PC-9 (cell line): Measurements from ENCODE around the gene AOPEP. TPM values are rescaled to one million over a fixed set of nuclear protein-coding genes. Genes with fewer than 3 reads are reported as not detected.

Experiments used
- BruUV-seq: library from RNA; stranded (reverse); fragments of 400-500 nt; replicated peaks from 2 replicates; lab custom pipeline; 2021; lab: Mats Ljungman, UMichigan
- CTCF ChIA-PET: fragments of 300-600 bp; sonication (Branson Sonifier 250); formaldehyde crosslinking; loops from one replicate; lab custom pipeline; 2022; ENCODE audit warnings: antibody characterized with exemption; lab: Charles Lee
- POLR2A ChIA-PET: fragments of 300-600 bp; sonication (Branson Sonifier 250); formaldehyde crosslinking; loops from one replicate; lab custom pipeline; 2022; ENCODE audit warnings: antibody characterized with exemption; ENCODE audit not compliant: unreplicated experiment; lab: Charles Lee
- DNase-seq, 2 experiments: peaks; one replicate each; pipeline versions ENCODE4 v3.0.0 to v3.0.0-alpha.2; 2015 to 2022; ENCODE audit warnings: mixed read lengths in 1 of 2
- H2AFZ ChIP-seq: fragments of 200-600 bp; sonication (generic); 2 replicates; pipeline ENCODE4 v1.8.1; 2017; ENCODE audit warnings: antibody characterized with exemption
- H3F3A ChIP-seq: fragments of 200-600 bp; sonication (generic); 2 replicates; pipeline ENCODE4 v1.8.1; 2017; ENCODE audit warnings: antibody characterized with exemption, mild to moderate bottlenecking, low read depth; ENCODE audit not compliant: insufficient read depth
- H3K27ac ChIP-seq: fragments of 200-600 bp; sonication (generic); 2 replicates; pipeline ENCODE4 v1.6.1; 2016; ENCODE audit warnings: mixed run types
- H3K27me3 ChIP-seq: fragments of 200-600 bp; sonication (generic); 2 replicates; pipeline ENCODE4 v1.6.1; 2016; ENCODE audit warnings: low read depth, mixed run types; ENCODE audit not compliant: insufficient read depth
- H3K36me3 ChIP-seq: fragments of 200-600 bp; sonication (generic); 2 replicates; pipeline ENCODE4 v1.6.1; 2016; ENCODE audit warnings: low read depth, mixed run types
- H3K4me1 ChIP-seq: fragments of 200-600 bp; sonication (generic); replicated peaks from 2 replicates; pipeline ENCODE4 v1.6.1; 2016; ENCODE audit warnings: mixed run types; ENCODE audit not compliant: insufficient read depth
- H3K4me2 ChIP-seq: fragments of 200-600 bp; sonication (generic); 2 replicates; pipeline ENCODE4 v1.6.1; 2017; ENCODE audit warnings: mixed run types
- H3K4me3 ChIP-seq: fragments of 200-600 bp; sonication (generic); 2 replicates; pipeline ENCODE4 v1.6.1; 2016; ENCODE audit warnings: mixed run types
- H3K79me2 ChIP-seq: fragments of 200-600 bp; sonication (generic); 2 replicates; pipeline ENCODE4 v1.6.1; 2017; ENCODE audit warnings: low read depth, mixed run types
- H3K9me2 ChIP-seq: fragments of 200-600 bp; sonication (generic); 2 replicates; pipeline ENCODE4 v1.8.1; 2017; ENCODE audit warnings: mild to moderate bottlenecking; ENCODE audit not compliant: insufficient read depth
- H3K9me3 ChIP-seq: fragments of 200-600 bp; sonication (generic); 2 replicates; pipeline ENCODE4 v1.8.1; 2016; ENCODE audit warnings: low read depth; ENCODE audit not compliant: insufficient read depth
- H4K20me1 ChIP-seq: fragments of 200-600 bp; sonication (generic); 2 replicates; pipeline ENCODE4 v1.8.1; 2017; ENCODE audit not compliant: insufficient read depth
- CTCF ChIP-seq: fragments of 200-600 bp; sonication (generic); conservative IDR thresholded peaks from 2 replicates; pipeline ENCODE4 v1.6.1; 2017; ENCODE audit warnings: mixed run types, antibody characterized with exemption, mild to moderate bottlenecking, moderate library complexity
- EZH2 ChIP-seq: fragments of 200-600 bp; sonication (generic); IDR thresholded peaks from 2 replicates; pipeline ENCODE4 v1.8.0; 2017; ENCODE audit warnings: antibody characterized with exemption, low read depth
- intact Hi-C: fragments of 100-400 bp; cut with micrococcal nuclease; formaldehyde crosslinking; loops from one replicate; pipeline ENCODE4 v1.10.0; 2022; ENCODE audit not compliant: unreplicated experiment
- total RNA-seq: library from RNA; stranded (reverse); gene quantifications from 2 replicates; pipeline ENCODE4 v1.2.3, GENCODE V29; 2021

Gene AOPEP
- total RNA-seq, 1 experiment from 2014 or later = 90.0 TPM

GRCh38 chr9:95096807-95097206 lies 370.3 kb downstream of the AOPEP start:
- no peaks in the 10 kb centered on the region for H3K9me2 ChIP-seq
- H3K4me3 ChIP-seq = no peak overlapping the region
- CTCF ChIA-PET = no interaction called here
- H4K20me1 ChIP-seq = no peaks in the 10 kb centered on the region; the same call in 1 of the 2 replicates
- no peaks in the 10 kb centered on the region for H3K9me3 ChIP-seq
- POLR2A ChIA-PET = no interaction called here
- no peaks in the 10 kb centered on the region; the same call in 1 of the 2 replicates for H3K36me3 ChIP-seq
- DNase-seq = no peak
- TF ChIP-seq CTCF (no peak), EZH2 (no peak)
- H3K4me2 ChIP-seq = no peak overlapping the region
- intact Hi-C loops = no loop called here
- H3K79me2 ChIP-seq = peaks cover 27% of the 10 kb centered on the region; the same call in 1 of the 2 replicates
- peaks cover 23% of the 10 kb centered on the region for H3F3A ChIP-seq
- no peak overlapping the region for H3K27ac ChIP-seq
- peaks cover 19% of the 10 kb centered on the region for H3K4me1 ChIP-seq
- no peaks in the 10 kb centered on the region for H3K27me3 ChIP-seq
- no peak overlapping the region for H2AFZ ChIP-seq
- no TSS peak for BruUV-seq

GRCh38 chr9:95097279-95097678 lies 370.8 kb downstream of the AOPEP start:
- Histone ChIP-seq H3K27me3 (no peaks in the 10 kb centered on the region), H3K4me1 (peaks cover 15% of the 10 kb centered on the region), H3K9me2 (no peaks in the 10 kb centered on the region), H3K79me2 (peaks cover 27% of the 10 kb centered on the region; the same call in 1 of the 2 replicates), H3K4me3 (no peak overlapping the region), H2AFZ (no peak overlapping the region), H3F3A (peaks cover 18% of the 10 kb centered on the region), H3K27ac (no peak overlapping the region), H3K4me2 (no peak overlapping the region), H3K36me3 (no peaks in the 10 kb centered on the region; the same call in 1 of the 2 replicates), H4K20me1 (no peaks in the 10 kb centered on the region; the same call in 1 of the 2 replicates), H3K9me3 (no peaks in the 10 kb centered on the region)
- no peak for TF ChIP-seq EZH2
- no peak for TF ChIP-seq CTCF
- intact Hi-C loops = no loop called here
- ChIA-PET POLR2A (no interaction called here), CTCF (no interaction called here)
- DNase-seq = no peak
- no TSS peak for BruUV-seq

GRCh38 chr9:95098391-95098921 lies 372.0 kb downstream of the AOPEP start:
- CTCF ChIA-PET = no interaction called here
- POLR2A ChIA-PET = no interaction called here
- BruUV-seq = no TSS peak

More at GRCh38 chr9:95098391-95098921, 372.0 kb downstream of the AOPEP start:
- intact Hi-C loops = no loop called here
- Histone ChIP-seq H3K9me2 (no peaks in the 10 kb centered on the region), H3K4me3 (no peak overlapping the region), H3K9me3 (no peaks in the 10 kb centered on the region), H3K36me3 (no peaks in the 10 kb centered on the region; the same call in 1 of the 2 replicates), H3F3A (peaks cover 7% of the 10 kb centered on the region; the same call in 1 of the 2 replicates), H3K4me2 (no peak overlapping the region), H4K20me1 (no peaks in the 10 kb centered on the region; the same call in 1 of the 2 replicates), H2AFZ (no peak overlapping the region), H3K79me2 (peaks cover 18% of the 10 kb centered on the region; the same call in 1 of the 2 replicates), H3K27ac (no peak overlapping the region), H3K27me3 (no peaks in the 10 kb centered on the region), H3K4me1 (peaks cover 4% of the 10 kb centered on the region; the same call in 1 of the 2 replicates)
- DNase-seq = no peak
- TF ChIP-seq EZH2 (no peak), CTCF (no peak)
